Measurements from ENCODE around the gene AKAP13.

Gene AKAP13

DNA sequence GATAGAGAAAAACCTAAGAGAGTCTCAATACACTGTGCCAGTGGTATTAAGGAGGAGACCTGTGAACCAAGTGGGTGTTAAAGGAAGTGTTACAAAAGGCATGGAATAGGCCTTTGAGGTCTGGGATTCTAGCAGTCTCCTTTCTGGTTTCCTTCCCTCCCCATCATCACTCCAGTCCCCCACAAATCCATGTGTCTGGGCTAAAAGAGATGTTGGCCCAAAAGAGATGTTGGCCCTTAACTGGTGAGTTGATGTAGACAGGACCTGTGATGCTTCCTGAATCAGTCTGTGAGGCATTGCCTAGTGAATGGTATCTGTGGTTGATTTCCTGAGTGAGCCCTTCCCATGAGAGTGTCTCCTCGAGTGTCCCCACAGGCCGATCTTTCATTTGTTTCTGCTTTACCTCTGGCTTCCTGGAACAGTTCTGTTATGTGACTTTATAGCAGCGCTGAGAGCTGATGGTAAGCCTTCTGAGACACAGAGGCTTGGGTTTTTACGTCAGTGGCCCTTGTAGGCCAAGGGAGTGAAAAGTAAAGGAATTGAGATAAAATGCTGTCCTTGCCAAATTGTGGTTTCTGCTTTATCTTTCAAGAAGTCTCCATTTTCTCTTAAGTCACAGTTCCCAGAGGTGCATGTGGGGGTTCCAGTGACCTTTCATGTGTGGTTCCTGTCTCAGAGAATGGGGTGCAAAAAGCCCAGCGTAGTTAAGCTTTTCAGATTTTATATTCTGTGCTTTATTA, 326.5 kb downstream of the AKAP13 start:
- no peak for DNase-seq (ENCODE audit: low read depth)

- DNase-seq (ENCODE audit: low read depth) = no peak
Observed at GRCh38 chr15:85707519-85708338, 327.3 kb downstream of the AKAP13 start.

GRCh38 chr15:85708402-85708941, 328.1 kb downstream of the AKAP13 start:
- no peak for DNase-seq (ENCODE audit: low read depth)

DNA sequence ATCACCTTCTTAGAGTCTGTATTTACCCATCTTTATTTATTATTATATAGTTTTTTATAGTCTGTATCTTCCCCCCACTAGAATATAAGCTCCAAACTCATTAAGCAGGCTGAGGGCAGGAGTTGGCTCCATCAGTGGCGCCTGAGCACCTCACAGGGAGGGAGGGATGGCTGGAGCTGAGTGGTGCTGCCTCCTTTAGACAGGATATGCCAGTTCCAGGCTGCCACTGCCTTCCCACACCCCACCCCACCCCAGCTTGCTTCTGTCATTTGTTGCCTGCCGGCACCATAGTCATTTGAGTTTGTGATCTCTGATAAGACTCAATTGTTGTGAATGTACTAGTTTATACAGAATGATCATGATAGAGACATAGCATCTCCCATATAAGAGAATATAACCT, 328.8 kb downstream of the AKAP13 start:
- DNase-seq (ENCODE audit: low read depth) = no peak

GRCh38 chr15:85710340-85710842, 330.0 kb downstream of the AKAP13 start:
- DNase-seq (ENCODE audit: low read depth) = no peak

- DNase-seq (ENCODE audit: low read depth) = no peak
Observed at GRCh38 chr15:85711580-85712192, 331.3 kb downstream of the AKAP13 start.

DNA sequence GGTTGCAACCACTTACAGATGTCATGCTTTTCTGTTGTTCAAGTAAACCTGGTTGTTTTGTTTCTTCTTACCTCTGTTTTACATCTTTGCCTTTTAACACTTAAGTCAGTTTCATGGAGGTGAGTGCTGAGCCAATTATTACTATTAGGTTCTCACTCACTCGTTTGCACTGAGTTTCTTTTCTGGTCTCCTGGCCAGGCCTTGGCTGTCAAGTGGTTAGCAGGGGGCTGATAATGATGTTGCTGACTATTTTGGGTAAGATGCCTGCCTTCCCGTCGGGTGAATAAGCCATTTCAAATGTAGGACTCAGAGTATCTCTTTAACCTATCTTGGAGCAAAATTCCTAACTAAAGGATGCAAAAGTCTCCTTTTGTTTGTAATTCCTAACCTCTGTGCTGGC, 335.9 kb downstream of the AKAP13 start:
- DNase-seq (ENCODE audit: low read depth) = no peak

- DNase-seq (ENCODE audit: low read depth) = no peak
Observed at GRCh38 chr15:85717212-85717611, 336.8 kb downstream of the AKAP13 start.

DNA sequence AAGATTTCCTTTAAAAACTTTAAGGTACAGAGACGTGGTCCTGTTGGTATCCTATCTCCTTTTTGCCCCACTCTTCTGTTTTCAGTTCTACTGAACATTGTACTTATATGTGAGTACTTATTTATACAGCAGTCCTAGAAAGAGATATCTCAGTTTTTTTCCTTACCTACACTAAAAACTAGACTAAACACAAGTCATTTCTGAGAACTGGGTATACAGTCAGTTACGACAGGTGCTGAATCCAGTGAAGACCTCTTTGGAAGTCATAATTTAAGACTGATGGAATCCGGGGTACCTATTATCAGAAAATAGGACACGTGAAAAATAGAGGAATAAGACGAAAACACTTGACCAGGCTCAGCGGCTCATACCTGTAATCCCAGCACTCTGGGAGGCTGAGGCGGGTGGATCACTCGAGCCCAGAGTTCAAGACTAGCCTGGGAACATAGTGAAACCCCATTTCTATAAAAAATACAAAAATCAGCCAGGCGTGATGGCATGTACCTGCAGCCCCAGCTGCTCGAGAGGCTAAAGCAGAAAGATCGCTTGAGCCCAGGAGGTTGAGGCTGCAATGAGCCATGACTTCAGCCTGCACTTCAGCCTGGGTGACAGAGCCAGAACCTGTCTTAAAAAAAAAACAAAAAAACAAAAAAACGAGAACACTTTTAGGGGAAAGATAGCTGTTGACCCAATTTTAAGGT, 338.0 kb downstream of the AKAP13 start:
- DNase-seq (ENCODE audit: low read depth) = no peak

GRCh38 chr15:85718981-85719380, 338.6 kb downstream of the AKAP13 start:
- DNase-seq (ENCODE audit: low read depth) = no peak

- DNase-seq (ENCODE audit: low read depth) = no peak
Observed at GRCh38 chr15:85722374-85723152, 342.2 kb downstream of the AKAP13 start.

GRCh38 chr15:85723960-85724945, 343.9 kb downstream of the AKAP13 start:
- no peak for DNase-seq (ENCODE audit: low read depth)

DNA sequence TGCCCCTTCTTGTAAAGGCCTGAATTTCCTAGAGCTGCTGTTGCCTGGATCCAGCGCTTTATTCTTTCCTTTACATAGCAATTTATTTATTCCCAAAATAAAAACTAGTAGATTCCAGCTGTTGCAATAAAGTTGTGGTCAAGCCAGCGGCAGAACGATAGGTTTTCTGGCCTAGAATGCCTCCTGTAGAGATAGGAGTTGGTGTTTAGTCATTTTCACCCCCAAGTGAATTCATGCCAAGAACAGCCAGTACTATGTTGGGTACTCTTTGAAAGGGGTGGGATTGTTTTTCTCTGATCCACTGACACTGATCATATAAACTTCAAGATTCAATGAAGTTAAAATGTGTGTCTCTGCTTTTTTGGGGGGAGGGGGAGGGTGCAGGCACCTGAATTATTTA, 344.6 kb downstream of the AKAP13 start:
- DNase-seq (ENCODE audit: low read depth) = no peak

DNA sequence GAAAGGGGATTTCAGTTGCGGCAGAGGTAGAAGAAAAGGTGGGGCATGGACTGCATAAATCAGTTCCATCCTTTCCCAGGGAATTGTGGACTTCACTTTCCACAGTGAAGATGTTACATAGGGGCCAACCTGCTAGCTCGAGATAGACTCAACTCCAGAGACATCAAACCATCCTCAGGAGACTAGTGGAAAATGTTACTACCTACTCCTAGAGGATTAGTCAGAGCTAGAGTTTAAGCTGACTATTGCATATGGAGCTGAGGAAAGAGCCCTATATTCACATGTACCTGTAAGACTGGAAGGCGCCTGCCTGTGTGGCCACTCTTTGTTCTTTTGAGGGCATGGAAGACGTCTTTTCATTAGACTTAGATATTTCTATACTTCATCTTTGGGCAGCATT, 345.2 kb downstream of the AKAP13 start:
- no peak for DNase-seq (ENCODE audit: low read depth)

GRCh38 chr15:85726454-85726853, 346.1 kb downstream of the AKAP13 start:
- DNase-seq (ENCODE audit: low read depth) = peak; percentile 55

- peak; percentile 50 for DNase-seq (ENCODE audit: low read depth)
Observed at GRCh38 chr15:85727068-85727467, 346.7 kb downstream of the AKAP13 start.

- no peak for DNase-seq (ENCODE audit: low read depth)
Observed at GRCh38 chr15:85730001-85730820, 349.8 kb downstream of the AKAP13 start.

DNA sequence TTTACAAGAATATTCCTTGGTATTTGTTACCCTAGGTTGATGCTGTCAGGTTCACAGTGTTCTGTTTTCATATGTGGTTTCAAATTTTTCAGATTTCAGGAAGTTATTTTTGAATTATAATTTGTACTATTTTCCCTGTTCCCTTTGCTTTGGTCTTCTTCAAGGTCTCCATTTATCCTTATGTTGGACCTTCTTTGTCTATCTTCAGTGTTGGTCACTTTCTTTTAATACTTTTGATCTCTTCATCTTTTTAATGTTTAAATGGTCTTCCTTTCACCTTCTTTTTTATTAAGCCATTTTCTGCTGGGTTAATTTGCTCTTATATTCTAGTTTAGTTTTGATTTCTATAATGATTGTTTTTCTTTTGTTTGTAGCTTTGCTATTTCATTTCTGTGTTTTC, 353.0 kb downstream of the AKAP13 start:
- no peak for DNase-seq (ENCODE audit: low read depth)

GRCh38 chr15:85737061-85737460, 356.7 kb downstream of the AKAP13 start:
- no peak for DNase-seq (ENCODE audit: low read depth)
